SU-DHL-6 (cell line): Measurements from ENCODE around the gene ROCK2.

ENCODE experiments used
- EZH2phosphoT487 ChIP-seq: fragments of 200-600 bp; sonication (generic), shearing (Covaris generic); conservative IDR thresholded peaks from 2 replicates; pipeline ENCODE4 v1.6.1; 2018; ENCODE audit warnings: mild to moderate bottlenecking, antibody characterized with exemption, low read length, moderate library complexity, mixed read lengths
- TF ChIP-seq, protein P1 (sequence below): fragments of 200-600 bp; sonication (generic); IDR thresholded peaks from one replicate; pipeline ENCODE4 v1.5.1; 2017; ENCODE audit warnings: antibody characterized with exemption, mild to moderate bottlenecking, low read length, moderate library complexity; ENCODE audit not compliant: insufficient read depth, poor library complexity, severe bottlenecking

DNA sequence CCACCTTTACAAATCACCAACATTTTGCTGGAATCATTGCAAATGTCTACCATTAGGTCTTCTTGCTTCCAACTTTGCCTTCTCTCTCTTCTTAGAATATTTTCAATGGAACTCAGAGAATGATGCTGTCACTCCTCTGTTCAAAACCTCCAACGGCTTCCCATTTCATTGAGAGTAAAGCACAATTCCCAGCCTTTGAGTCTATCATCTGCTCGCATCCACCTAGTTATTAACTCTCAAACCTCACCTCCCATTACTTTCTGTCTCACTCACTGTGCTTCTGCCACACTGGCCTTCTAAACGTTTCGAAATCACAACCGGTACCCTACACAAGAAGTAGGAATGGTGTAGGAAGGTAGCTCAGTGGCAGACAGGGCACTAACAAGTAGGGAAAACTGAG is 40.0 kb downstream of the ROCK2 start:
- TF ChIP-seq, protein P1, sequence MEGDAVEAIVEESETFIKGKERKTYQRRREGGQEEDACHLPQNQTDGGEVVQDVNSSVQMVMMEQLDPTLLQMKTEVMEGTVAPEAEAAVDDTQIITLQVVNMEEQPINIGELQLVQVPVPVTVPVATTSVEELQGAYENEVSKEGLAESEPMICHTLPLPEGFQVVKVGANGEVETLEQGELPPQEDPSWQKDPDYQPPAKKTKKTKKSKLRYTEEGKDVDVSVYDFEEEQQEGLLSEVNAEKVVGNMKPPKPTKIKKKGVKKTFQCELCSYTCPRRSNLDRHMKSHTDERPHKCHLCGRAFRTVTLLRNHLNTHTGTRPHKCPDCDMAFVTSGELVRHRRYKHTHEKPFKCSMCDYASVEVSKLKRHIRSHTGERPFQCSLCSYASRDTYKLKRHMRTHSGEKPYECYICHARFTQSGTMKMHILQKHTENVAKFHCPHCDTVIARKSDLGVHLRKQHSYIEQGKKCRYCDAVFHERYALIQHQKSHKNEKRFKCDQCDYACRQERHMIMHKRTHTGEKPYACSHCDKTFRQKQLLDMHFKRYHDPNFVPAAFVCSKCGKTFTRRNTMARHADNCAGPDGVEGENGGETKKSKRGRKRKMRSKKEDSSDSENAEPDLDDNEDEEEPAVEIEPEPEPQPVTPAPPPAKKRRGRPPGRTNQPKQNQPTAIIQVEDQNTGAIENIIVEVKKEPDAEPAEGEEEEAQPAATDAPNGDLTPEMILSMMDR = no peak
- no peak for TF ChIP-seq EZH2phosphoT487
